Lower leg skin (tissue), 3 donors: Measurements from ENCODE around the gene RBM47.

Experiments used
- CTCF ChIP-seq, 3 donors: fragments of 450-650 bp; IDR thresholded peaks; one replicate each; pipeline ENCODE4 v1.5.1; 2016; ENCODE audit warnings: antibody characterized with exemption in 3 of 3, mild to moderate bottlenecking in 3 of 3, moderate library complexity in 2 of 3
- POLR2A ChIP-seq, 2 donors: fragments of 450-650 bp; IDR thresholded peaks; one replicate each; pipeline ENCODE4 v1.6.1; 2016 to 2017; ENCODE audit warnings: antibody characterized with exemption in 2 of 2, mild to moderate bottlenecking in 1 of 2, moderate library complexity in 1 of 2

DNA sequence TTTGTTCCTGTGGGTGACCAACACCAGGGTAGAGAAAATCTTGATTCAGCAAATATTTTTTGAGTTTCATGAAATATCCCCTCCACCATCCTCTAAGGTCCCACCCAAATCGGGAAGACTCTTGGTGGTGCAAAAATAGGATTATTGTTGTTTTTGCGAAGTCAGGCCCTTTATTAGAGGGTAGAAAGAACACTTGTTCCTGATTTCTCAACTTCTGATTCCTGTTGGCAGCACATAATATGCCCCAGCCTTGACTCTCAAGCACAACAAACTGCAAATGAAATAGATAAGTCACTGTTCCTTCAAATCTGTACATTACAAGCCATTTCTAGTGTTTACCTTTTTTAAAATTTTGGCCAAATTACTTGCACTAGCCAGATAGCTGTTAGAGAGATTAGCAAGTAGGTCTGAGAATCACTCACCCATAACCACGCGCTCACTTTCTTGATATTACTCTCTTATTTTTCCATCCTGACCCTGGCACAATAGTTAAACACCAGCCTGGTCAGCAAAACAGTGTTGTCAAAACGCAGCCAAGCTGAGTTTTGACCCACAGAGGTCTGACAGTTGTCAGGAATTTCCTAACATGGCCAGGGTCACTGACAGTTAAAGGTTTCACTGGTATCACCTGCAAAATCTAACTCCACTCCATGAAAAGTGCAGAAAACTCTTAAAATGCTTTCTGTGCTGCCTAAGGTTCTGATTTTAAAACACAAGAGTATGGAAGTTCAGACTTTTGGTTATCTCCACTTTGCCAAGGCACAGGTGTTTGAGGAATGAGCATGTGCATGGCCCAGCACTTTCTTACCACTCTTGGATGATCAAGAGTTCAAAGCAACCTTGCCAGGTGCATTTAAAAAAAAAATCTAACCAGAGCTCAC is 69.8 kb downstream of the RBM47 start:
- TF ChIP-seq CTCF (IDR thresholded peaks at IDR 0.05) (no peak), POLR2A (IDR thresholded peaks at IDR 0.05) (no peak)
